Retinal pigment epithelial cell (primary cell): ENCODE data around the gene PLEKHA8.

ENCODE experiments used
- DNase-seq: peaks from one replicate; pipeline ENCODE4 v3.0.0-alpha.2; 2010; ENCODE audit warnings: low read depth
- H3K4me3 ChIP-seq: 2 replicates; pipeline ENCODE4 v1.5.1; 2011; ENCODE audit warnings: mild to moderate bottlenecking, low read length, control low read depth, moderate library complexity
- TF ChIP-seq, protein P1 (sequence below): conservative IDR thresholded peaks from 2 replicates; pipeline ENCODE4 v1.5.1; 2011; ENCODE audit warnings: low read depth, low read length, control low read depth, inconsistent platforms

Gene PLEKHA8

DNA sequence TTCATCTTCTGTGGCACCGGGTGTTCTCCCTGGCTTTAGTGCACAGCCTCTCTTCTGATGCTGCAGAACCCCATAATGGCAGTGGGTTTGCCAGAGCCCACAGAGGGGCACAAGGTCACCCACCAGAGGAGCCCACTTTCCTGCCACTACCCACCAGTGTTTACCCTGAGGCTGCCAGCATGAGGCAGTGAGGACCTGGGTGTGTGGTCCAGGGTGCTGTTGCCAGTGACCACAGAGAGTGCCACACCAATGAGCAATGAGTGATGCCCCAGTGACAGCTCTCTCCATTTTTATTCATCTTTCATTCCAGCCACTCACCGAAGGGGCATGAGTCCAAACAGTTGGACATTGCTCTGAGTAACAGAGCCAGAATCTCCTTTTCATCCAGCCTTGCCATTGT lies 141.4 kb downstream of the PLEKHA8 start:
- H3K4me3 ChIP-seq: no peak overlapping the region
- TF ChIP-seq, protein P1, sequence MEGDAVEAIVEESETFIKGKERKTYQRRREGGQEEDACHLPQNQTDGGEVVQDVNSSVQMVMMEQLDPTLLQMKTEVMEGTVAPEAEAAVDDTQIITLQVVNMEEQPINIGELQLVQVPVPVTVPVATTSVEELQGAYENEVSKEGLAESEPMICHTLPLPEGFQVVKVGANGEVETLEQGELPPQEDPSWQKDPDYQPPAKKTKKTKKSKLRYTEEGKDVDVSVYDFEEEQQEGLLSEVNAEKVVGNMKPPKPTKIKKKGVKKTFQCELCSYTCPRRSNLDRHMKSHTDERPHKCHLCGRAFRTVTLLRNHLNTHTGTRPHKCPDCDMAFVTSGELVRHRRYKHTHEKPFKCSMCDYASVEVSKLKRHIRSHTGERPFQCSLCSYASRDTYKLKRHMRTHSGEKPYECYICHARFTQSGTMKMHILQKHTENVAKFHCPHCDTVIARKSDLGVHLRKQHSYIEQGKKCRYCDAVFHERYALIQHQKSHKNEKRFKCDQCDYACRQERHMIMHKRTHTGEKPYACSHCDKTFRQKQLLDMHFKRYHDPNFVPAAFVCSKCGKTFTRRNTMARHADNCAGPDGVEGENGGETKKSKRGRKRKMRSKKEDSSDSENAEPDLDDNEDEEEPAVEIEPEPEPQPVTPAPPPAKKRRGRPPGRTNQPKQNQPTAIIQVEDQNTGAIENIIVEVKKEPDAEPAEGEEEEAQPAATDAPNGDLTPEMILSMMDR: no peak
- no peak for DNase-seq

- TF ChIP-seq, protein P1: no peak
- DNase-seq: no peak
- no peak overlapping the region for H3K4me3 ChIP-seq
These were observed 142.4 kb downstream of the PLEKHA8 start for GRCh38 chr7:30170476-30171205.

- H3K4me3 ChIP-seq: no peak overlapping the region
- DNase-seq: no peak
- TF ChIP-seq, protein P1: no peak
These were observed 143.7 kb downstream of the PLEKHA8 start for GRCh38 chr7:30171766-30172447.

GRCh38 chr7:30172451-30172850 lies 144.2 kb downstream of the PLEKHA8 start:
- no peak overlapping the region for H3K4me3 ChIP-seq
- no peak for DNase-seq
- TF ChIP-seq, protein P1: no peak

- DNase-seq: peak; percentile 9
- no peak overlapping the region for H3K4me3 ChIP-seq
- TF ChIP-seq, protein P1: no peak
These were observed 145.1 kb downstream of the PLEKHA8 start for GRCh38 chr7:30173058-30173897.

- TF ChIP-seq, protein P1: no peak
- no peak for DNase-seq
- no peak overlapping the region for H3K4me3 ChIP-seq
These were observed 147.0 kb downstream of the PLEKHA8 start for GRCh38 chr7:30175180-30175579.
